Heart left ventricle (tissue), 13 donors: ENCODE measurements around the gene STK4.

ENCODE experiments used
- CTCF ChIP-seq, 12 donors: fragments of 200-600 bp; sonication (generic) in 4 of 12; IDR thresholded peaks; one replicate each; pipeline versions ENCODE4 v1.5.0 to v1.8.0; 2018 to 2022; ENCODE audit warnings: antibody characterized with exemption in 12 of 12, mild to moderate bottlenecking in 5 of 12
- POLR2A ChIP-seq, 2 donors: fragments of 450-650 bp; IDR thresholded peaks; one replicate each; pipeline ENCODE4 v1.6.1; 2017; ENCODE audit warnings: antibody characterized with exemption in 2 of 2, mild to moderate bottlenecking in 2 of 2, moderate library complexity in 2 of 2
- donor health status: ischemic (EF 13 %, LVEDD 7.1; RV severe dilation, severe dysfunction).
- donor health status: DM: no; HTN: yes; CAD: no.
- donor health status: DM: no; HTN: no; CAD: no.
- donor health status: ischemic (EF 25% LVEDD 6.9; RV normal size, moderate dysfunction).
- donor health status: ischemic (EF 25% LVEDD 5.7; RV mildly dilated, moderate dysfunction).
- donor health status: ischemic (EF 35%, LVEDD 5.7; RV mildly dilated, moderate dysfunction).
- donor health status: nonischemic (EF 11% LVEDD 7.7; RV severe dilation, severe dysfunction).
- donor health status: DM: yes; HTN: yes; CAD: no.
- donor health status: PGD.
- donor health status: ischemic (EF 29% LVEDD 5.4; RV normal size, mild dysfunction).
- donor health status: nonischemic (EF 23%, LVEDD 6.1; RV moderate dilation, normal function).

GRCh38 chr20:45059022-45059728 is 92.9 kb downstream of the STK4 start:
- TF ChIP-seq CTCF (IDR thresholded peaks at IDR 0.05) (no peak), POLR2A (IDR thresholded peaks at IDR 0.05) (no peak)
